Measurements from ENCODE around the gene TRIM4. TPM values are rescaled to one million over a fixed set of nuclear protein-coding genes. Genes with fewer than 3 reads are reported as not detected.

Gene TRIM4
- total RNA-seq, 1 donor from 2014 or later: 13.7 TPM

GRCh38 chr7:99901581-99901980, 17.7 kb downstream of the TRIM4 start:
- Mint-ChIP-seq H3K9me3 (ENCODE audit: unreplicated experiment) (no peaks in the 10 kb centered on the region), H3K27ac (ENCODE audit: unreplicated experiment) (no peak overlapping the region), H3K36me3 (ENCODE audit: unreplicated experiment) (peaks cover 14% of the 10 kb centered on the region), H3K4me3 (ENCODE audit: unreplicated experiment) (no peak overlapping the region), H3K27me3 (ENCODE audit: unreplicated experiment) (no peaks in the 10 kb centered on the region), H3K4me1 (ENCODE audit: low read depth, unreplicated experiment) (no peaks in the 10 kb centered on the region)
- TF ChIP-seq CTCF (IDR thresholded peaks at IDR 0.05; ENCODE audit: partially characterized antibody, unreplicated experiment): no peak
- no peak for DNase-seq

GRCh38 chr7:99899830-99900519, 19.4 kb downstream of the TRIM4 start:
- no peak for TF ChIP-seq CTCF (IDR thresholded peaks at IDR 0.05; ENCODE audit: partially characterized antibody, unreplicated experiment)
- Mint-ChIP-seq H3K27ac (ENCODE audit: unreplicated experiment) (no peak overlapping the region), H3K36me3 (ENCODE audit: unreplicated experiment) (peaks cover 14% of the 10 kb centered on the region), H3K4me1 (ENCODE audit: low read depth, unreplicated experiment) (no peaks in the 10 kb centered on the region), H3K9me3 (ENCODE audit: unreplicated experiment) (no peaks in the 10 kb centered on the region), H3K27me3 (ENCODE audit: unreplicated experiment) (no peaks in the 10 kb centered on the region), H3K4me3 (ENCODE audit: unreplicated experiment) (no peak overlapping the region)
- no peak for DNase-seq

- H3K27ac Mint-ChIP-seq (ENCODE audit: unreplicated experiment): no peak overlapping the region
- H3K27me3 Mint-ChIP-seq (ENCODE audit: unreplicated experiment): no peaks in the 10 kb centered on the region
- TF ChIP-seq CTCF (IDR thresholded peaks at IDR 0.05; ENCODE audit: partially characterized antibody, unreplicated experiment): no peak
- H3K9me3 Mint-ChIP-seq (ENCODE audit: unreplicated experiment): no peaks in the 10 kb centered on the region
- DNase-seq: no peak
- H3K36me3 Mint-ChIP-seq (ENCODE audit: unreplicated experiment): peaks cover 13% of the 10 kb centered on the region
- H3K4me1 Mint-ChIP-seq (ENCODE audit: low read depth, unreplicated experiment): no peaks in the 10 kb centered on the region
- no peak overlapping the region for H3K4me3 Mint-ChIP-seq (ENCODE audit: unreplicated experiment)
These were observed 20.5 kb downstream of the TRIM4 start for GRCh38 chr7:99898836-99899235.

GRCh38 chr7:99898023-99898357, 21.3 kb downstream of the TRIM4 start:
- no peak overlapping the region for H3K4me3 Mint-ChIP-seq (ENCODE audit: unreplicated experiment)
- H3K27ac Mint-ChIP-seq (ENCODE audit: unreplicated experiment): no peak overlapping the region
- H3K9me3 Mint-ChIP-seq (ENCODE audit: unreplicated experiment): peaks cover 2% of the 10 kb centered on the region
- no peak for TF ChIP-seq CTCF (IDR thresholded peaks at IDR 0.05; ENCODE audit: partially characterized antibody, unreplicated experiment)
- DNase-seq: no peak
- H3K27me3 Mint-ChIP-seq (ENCODE audit: unreplicated experiment): no peaks in the 10 kb centered on the region
- H3K36me3 Mint-ChIP-seq (ENCODE audit: unreplicated experiment): peaks cover 9% of the 10 kb centered on the region
- H3K4me1 Mint-ChIP-seq (ENCODE audit: low read depth, unreplicated experiment): no peaks in the 10 kb centered on the region

- no peak for DNase-seq
- Mint-ChIP-seq H3K9me3 (ENCODE audit: unreplicated experiment) (peaks cover 2% of the 10 kb centered on the region), H3K27me3 (ENCODE audit: unreplicated experiment) (no peaks in the 10 kb centered on the region), H3K36me3 (ENCODE audit: unreplicated experiment) (peaks cover 9% of the 10 kb centered on the region), H3K4me1 (ENCODE audit: low read depth, unreplicated experiment) (no peaks in the 10 kb centered on the region), H3K27ac (ENCODE audit: unreplicated experiment) (no peak overlapping the region), H3K4me3 (ENCODE audit: unreplicated experiment) (no peak overlapping the region)
- no peak for TF ChIP-seq CTCF (IDR thresholded peaks at IDR 0.05; ENCODE audit: partially characterized antibody, unreplicated experiment)
These were observed 21.9 kb downstream of the TRIM4 start for GRCh38 chr7:99897322-99898022.

Measured in glutamatergic neuron (in vitro differentiated cells).